ENCODE results near the gene CDH5.

DNA sequence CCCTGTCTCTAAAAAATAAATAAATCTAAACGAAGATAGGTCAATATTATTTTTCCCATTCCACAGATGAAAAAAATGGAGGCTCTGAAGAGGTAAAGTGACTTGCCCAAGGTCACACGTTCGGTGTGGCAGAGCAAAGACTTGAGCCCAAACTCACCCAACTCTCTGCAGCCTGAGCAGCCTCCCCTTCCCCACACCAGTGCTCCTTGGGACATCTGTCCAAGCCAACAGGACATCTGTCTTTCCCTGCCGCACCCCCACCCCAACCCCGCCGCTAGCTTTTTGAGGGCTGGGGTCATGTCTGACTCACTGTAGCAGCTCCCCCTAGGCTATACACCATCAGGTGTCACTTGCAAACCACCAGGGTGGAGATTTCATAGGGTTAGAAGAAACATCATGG lies 55.4 kb downstream of the CDH5 start:
- no peak for TF ChIP-seq EP300 (IDR thresholded peaks at IDR 0.05; ENCODE audit: low read depth)
- TF ChIP-seq, protein P1, sequence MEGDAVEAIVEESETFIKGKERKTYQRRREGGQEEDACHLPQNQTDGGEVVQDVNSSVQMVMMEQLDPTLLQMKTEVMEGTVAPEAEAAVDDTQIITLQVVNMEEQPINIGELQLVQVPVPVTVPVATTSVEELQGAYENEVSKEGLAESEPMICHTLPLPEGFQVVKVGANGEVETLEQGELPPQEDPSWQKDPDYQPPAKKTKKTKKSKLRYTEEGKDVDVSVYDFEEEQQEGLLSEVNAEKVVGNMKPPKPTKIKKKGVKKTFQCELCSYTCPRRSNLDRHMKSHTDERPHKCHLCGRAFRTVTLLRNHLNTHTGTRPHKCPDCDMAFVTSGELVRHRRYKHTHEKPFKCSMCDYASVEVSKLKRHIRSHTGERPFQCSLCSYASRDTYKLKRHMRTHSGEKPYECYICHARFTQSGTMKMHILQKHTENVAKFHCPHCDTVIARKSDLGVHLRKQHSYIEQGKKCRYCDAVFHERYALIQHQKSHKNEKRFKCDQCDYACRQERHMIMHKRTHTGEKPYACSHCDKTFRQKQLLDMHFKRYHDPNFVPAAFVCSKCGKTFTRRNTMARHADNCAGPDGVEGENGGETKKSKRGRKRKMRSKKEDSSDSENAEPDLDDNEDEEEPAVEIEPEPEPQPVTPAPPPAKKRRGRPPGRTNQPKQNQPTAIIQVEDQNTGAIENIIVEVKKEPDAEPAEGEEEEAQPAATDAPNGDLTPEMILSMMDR (IDR thresholded peaks at IDR 0.05): no peak

Measured in transverse colon (tissue), 3 donors.